Stimulated activated CD8-positive, alpha-beta memory T cell treated with anti-CD3 and anti-CD28 coated beads, Interleukin-15, amount 100 ng/mL, for 4 hours (primary cell): Measurements from ENCODE around the gene NMNAT1.
"Not testable (repeated sequence)": the region's sequence is repeated elsewhere in the genome, so short reads cannot be mapped to it uniquely, and the experiment has no call there.

Source experiments
- DNase-seq, 2 donors: peaks; one replicate each; pipeline ENCODE4 v3.0.0-alpha.2; 2020; ENCODE audit warnings: low read depth in 2 of 2

The NMNAT1 gene

GRCh38 chr1:10019561-10019960, 76.3 kb downstream of the NMNAT1 start:
- DNase-seq, result no peak

DNA sequence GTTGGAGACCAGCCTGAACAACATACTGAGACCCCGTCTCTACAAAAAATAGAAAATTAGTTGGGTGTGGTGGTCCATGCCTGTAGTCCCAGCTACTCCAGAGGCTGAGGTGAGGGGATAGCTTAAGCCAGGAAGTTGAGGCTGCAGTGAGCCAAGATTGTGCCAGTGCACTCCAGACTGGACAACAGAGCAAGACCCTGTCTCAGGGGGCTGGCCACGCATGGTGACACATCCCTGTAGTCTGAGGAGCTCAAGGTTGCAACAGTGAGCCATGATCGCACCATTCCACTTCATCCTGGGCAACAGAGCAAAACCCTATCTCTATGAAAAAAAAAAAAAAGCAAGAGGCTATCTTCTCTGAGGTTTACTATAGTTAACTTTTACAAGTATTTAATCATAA, 76.8 kb downstream of the NMNAT1 start:
- DNase-seq, result no peak

DNA sequence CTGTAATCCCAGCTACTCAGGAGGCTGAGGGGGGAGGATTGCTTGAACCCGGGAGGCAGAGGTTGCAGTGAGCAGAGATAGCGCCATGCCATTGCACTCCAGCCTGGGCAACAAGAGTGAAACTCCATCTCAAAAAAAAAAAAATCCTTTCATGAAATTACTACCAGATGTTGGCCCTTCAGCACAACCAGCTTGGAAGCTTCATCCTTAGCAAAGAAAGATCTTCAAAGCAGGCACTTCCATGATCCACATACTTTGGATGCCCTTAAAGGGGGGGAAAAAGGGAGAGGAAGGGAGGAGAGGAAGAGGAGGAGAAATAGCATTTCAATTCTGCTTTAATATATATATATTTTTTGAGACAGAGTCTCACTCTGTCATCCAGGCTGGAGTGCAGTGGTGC, 77.4 kb downstream of the NMNAT1 start:
- DNase-seq, result not testable (repeated sequence)

GRCh38 chr1:10021992-10022391, 78.7 kb downstream of the NMNAT1 start:
- not testable (repeated sequence) for DNase-seq

DNA sequence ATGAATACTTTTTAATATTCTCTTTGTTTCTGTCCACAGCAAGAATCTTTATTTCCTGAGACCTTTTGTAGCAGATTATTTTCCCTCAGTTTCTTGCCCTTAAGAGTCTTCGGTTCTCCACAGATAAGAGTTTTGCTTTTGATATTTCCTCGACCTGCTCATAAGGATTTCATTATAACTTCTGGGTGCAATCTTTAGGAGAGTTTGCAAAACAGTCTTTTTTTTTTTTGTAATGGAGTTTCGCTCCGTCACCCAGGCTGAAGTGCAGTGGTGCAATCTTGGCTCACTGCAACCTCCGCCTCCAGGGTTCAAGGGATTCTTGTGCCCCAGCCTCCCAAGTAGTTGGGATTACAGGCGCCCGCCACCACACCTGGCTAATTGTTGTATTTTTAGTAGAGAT, 79.4 kb downstream of the NMNAT1 start:
- DNase-seq, result no peak

DNA sequence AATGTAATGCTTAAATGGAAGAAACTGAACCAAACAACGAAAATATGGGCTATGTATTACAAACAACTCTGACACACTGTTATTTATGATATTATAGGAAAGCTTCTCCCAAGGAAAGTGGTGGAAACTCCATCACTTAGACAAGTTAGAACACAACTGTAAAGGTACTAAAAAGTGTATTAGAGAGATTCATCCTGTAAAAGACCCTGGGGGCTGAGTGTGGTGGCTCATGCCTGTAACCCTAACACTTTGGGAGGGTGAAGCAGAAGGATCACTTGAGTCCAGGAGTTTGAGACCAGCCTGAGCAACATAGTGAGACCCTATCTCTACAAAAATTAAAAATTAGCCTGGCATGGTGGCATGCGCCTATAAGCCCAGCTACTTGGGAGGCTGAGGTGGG, 82.1 kb downstream of the NMNAT1 start:
- no peak for DNase-seq

DNA sequence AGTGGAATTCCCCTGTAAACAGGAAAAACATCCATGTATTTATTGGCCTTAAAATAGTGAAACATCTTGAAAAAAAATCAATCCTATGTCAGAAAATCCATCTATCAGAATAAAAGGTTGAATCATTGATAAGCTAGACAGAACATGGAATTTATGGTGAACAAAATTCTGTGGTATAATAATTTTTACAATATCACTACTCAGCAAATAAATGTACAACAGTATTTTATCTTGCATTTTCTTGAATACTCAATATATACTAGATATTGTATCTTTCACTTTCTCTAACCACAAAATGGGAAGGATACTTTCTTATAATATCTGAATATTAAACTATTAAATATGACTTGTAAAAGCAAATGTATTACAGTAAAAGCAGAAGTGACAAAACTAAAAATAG, 83.8 kb downstream of the NMNAT1 start:
- DNase-seq, result no peak

DNA sequence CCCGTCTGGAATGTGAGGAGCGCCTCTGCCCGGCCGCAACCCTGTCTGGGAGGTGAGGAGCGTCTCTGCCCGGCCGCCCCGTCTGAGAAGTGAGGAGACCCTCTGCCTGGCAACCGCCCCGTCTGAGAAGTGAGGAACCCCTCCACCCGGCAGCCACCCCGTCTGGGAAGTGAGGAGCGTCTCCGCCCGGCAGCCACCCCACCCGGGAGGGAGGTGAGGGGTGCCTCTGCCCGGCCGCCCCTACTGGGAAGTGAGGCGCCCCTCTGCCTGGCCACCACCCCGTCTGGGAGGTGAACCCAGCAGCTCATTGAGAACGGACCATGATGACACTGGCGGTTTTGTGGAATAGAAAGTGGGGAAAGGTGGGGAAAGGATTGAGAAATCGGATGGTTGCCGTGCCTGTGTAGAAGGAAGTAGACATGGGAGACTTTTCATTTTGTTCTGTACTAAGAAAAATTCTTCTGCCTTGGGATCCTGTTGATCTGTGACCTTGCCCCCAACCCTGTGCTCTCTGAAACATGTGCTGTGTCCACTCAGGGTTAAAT, 85.8 kb downstream of the NMNAT1 start:
- not testable (repeated sequence) for DNase-seq

- no peak for DNase-seq
Measured at GRCh38 chr1:10031461-10031860, 88.2 kb downstream of the NMNAT1 start.

DNA sequence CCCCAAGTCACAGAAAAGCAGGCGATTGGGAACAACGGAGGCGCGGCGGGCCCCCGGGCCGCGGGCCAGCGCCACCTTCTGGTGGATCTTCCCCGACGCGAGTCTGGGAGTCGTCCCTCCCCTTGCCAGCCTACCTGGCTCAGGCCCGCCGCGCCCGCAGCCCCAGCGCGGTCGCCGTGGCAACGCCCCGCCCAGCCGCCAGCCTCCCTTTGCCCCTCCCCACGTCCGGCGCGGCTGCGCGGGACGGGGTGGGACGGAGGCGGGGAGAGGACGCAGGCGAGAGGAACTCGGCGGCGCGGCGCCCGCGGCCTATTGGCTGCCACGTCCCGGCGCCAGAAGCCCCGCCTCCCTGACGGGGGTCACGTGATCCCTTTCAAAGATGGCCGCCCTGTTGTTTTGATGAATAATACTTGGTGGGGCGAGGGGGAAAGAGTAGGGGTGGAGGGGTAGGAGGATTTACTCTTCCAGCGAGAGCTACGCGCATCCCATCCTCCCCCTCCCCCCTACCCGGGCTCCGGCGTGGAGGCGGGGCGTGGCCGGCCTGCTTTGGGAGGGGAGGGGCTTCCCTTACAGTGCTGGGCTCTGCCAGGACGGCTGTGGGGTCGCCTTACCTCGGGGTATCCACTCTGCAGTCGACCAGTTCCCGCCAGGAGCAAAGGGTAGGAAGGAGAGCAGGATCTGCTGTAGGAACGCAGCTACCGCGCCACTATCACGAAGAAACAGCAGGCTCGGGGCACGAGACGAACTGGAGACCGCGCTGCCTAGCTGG, 89.5 kb downstream of the NMNAT1 start, which contains the start of gene UBE4B:
TSS of gene UBE4B (plus strand) at position 369 of the 769 bp plus-strand sequence. CDS start 713 bp downstream, outside the sequence.
- DNase-seq, result peak; percentile 96 to 99

- no peak for DNase-seq
Measured at GRCh38 chr1:10033359-10033845, 90.1 kb downstream of the NMNAT1 start.
